Type B pancreatic cell (in vitro differentiated cells): ENCODE measurements around the gene SHD. TPM values are rescaled to one million over a fixed set of nuclear protein-coding genes. Genes with fewer than 3 reads are reported as not detected.

Experiments
- DNase-seq: peaks from one replicate; pipeline ENCODE4 v3.0.0; 2021; ENCODE audit warnings: mixed read lengths; ENCODE audit not compliant: unreplicated experiment; ENCODE audit errors: extremely low spot score
- H3K27ac Mint-ChIP-seq: 2 replicates; pipeline ENCODE4 v1.8.0; 2021; ENCODE audit warnings: mild to moderate bottlenecking, mixed read lengths
- H3K27me3 Mint-ChIP-seq: 2 replicates; pipeline ENCODE4 v1.8.0; 2021; ENCODE audit warnings: mixed read lengths
- H3K36me3 Mint-ChIP-seq: 2 replicates; pipeline ENCODE4 v1.8.0; 2021; ENCODE audit warnings: mixed read lengths
- H3K4me1 Mint-ChIP-seq: one replicate; pipeline ENCODE4 v1.8.0; 2021; ENCODE audit warnings: mixed read lengths; ENCODE audit not compliant: unreplicated experiment
- H3K4me3 Mint-ChIP-seq: 2 replicates; pipeline ENCODE4 v1.8.0; 2021; ENCODE audit warnings: mild to moderate bottlenecking, mixed read lengths
- H3K9me3 Mint-ChIP-seq: 2 replicates; pipeline ENCODE4 v1.8.0; 2021; ENCODE audit warnings: mixed read lengths
- total RNA-seq: library from RNA; stranded (reverse); gene quantifications from 2 replicates; pipeline ENCODE4 v1.2.1, GENCODE V29; 2021; ENCODE audit warnings: low replicate concordance
- TF ChIP-seq, protein P1 (sequence below): fragments of 200-600 bp; sonication (generic); conservative IDR thresholded peaks from 2 replicates; pipeline ENCODE4 v1.5.0; 2021; ENCODE audit warnings: antibody characterized with exemption, mild to moderate bottlenecking

Gene SHD
- total RNA-seq, 1 donor from 2014 or later: 6.1 TPM

DNA sequence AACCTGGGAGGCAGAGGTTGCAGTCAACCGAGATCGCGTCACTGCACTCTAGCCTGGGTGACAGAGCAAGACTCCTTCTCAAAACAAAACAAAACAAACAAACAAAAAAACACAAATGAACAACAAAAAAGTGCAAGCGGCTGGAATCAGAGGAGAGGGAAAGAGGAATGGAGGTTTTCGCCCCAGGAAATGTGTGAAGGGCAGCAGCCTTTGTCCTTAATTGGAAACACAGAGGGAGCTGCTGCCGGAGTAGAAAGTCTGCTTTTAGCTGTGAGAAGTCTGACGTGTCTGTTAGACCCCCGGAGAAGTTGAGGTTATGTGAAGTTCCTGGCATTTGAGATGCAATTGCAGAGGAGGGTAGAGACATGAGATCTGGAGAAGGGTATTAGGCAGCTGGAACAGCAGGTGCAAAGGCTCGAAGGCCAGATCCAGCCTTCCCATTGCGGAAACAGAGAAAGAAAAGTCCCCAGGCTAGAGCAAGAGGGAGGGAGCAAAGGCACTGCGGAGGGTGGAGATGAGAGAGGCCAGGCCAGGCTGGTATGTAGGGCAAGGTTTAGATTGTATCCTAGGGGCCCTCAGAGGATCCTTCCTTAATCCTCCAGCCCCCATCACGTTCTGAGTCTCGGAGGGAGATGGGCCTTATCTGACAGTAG is 22.6 kb downstream of the SHD start:
- H3K9me3 Mint-ChIP-seq: no peaks in the 10 kb centered on the region
- DNase-seq: no peak
- TF ChIP-seq, protein P1, sequence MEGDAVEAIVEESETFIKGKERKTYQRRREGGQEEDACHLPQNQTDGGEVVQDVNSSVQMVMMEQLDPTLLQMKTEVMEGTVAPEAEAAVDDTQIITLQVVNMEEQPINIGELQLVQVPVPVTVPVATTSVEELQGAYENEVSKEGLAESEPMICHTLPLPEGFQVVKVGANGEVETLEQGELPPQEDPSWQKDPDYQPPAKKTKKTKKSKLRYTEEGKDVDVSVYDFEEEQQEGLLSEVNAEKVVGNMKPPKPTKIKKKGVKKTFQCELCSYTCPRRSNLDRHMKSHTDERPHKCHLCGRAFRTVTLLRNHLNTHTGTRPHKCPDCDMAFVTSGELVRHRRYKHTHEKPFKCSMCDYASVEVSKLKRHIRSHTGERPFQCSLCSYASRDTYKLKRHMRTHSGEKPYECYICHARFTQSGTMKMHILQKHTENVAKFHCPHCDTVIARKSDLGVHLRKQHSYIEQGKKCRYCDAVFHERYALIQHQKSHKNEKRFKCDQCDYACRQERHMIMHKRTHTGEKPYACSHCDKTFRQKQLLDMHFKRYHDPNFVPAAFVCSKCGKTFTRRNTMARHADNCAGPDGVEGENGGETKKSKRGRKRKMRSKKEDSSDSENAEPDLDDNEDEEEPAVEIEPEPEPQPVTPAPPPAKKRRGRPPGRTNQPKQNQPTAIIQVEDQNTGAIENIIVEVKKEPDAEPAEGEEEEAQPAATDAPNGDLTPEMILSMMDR: no peak
- no peaks in the 10 kb centered on the region for H3K27me3 Mint-ChIP-seq
- peak overlapping the region; percentile 32 for H3K27ac Mint-ChIP-seq
- H3K4me3 Mint-ChIP-seq: peak overlapping the region; percentile 15
- H3K4me1 Mint-ChIP-seq: peaks cover 6% of the 10 kb centered on the region
- no peaks in the 10 kb centered on the region for H3K36me3 Mint-ChIP-seq

DNA sequence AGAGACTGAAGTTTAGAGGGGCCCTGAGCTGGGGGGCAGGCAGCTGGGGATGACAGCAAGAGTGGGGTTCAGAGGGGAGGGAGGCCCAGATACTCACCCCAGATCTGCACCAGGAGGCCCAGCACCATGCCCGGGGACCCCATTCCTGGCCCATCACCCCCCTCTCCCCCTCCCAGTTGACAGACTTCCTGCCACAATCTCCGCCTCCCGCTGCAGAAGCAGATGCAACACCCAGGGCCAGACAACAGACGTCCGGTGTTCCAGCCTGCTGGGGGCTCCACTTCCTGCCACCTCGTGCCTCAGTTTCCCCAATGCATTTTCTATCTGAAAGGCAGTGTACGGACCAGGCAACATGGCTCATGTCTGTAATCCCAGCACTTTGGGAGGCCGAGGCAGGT is 23.2 kb downstream of the SHD start, which contains the start of gene TMIGD2:
Gene TMIGD2, minus strand, starts transcription at position 147 of the 398 bp plus-strand sequence. Its CDS starts 4 bp downstream, at position 143.
- H3K36me3 Mint-ChIP-seq: no peaks in the 10 kb centered on the region
- peak within 1 kb of the TSS; percentile 32 for H3K27ac Mint-ChIP-seq
- DNase-seq: no peak
- TF ChIP-seq, protein P1: no peak
- H3K27me3 Mint-ChIP-seq: no peaks in the 10 kb centered on the region
- H3K4me1 Mint-ChIP-seq: peaks cover 6% of the 10 kb centered on the region
- peak within 1 kb of the TSS; percentile 15 for H3K4me3 Mint-ChIP-seq
- no peaks in the 10 kb centered on the region for H3K9me3 Mint-ChIP-seq

DNA sequence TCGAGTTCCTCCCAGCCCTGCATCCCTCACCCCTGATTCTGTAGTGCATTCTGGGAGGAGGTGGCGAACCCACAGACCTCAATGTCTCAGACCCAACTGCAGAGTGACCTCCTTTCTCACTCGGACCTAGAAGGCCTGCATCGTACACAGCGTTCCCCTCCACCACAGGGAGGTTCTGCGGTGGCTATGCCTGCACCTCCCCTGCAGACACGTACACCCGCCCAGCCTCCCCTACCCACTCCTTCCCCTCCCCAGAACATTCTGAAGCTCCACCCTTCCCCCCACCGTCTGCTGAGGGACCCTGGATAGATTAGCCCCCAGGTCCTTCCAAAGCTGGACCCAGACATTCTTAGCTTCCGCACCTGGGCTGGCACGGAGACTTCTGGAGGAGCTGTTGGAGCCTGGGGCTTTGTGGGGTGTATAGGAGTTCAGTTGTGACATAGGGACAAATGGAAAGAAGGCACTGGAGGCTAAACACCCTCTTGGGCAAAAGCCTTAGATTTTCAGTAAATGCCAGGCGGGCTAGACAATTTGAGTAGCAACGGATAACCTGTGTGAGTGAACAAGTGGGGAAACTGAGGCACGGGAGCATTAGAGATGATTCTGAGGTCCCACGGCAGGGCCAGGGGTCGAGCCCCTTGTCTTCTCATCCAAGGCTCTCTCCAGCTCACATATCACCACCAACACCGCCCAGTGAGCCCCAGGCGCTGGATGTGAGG is 24.9 kb downstream of the SHD start:
- Mint-ChIP-seq H3K36me3 (no peaks in the 10 kb centered on the region), H3K27ac (no peak overlapping the region), H3K4me1 (peaks cover 6% of the 10 kb centered on the region), H3K9me3 (no peaks in the 10 kb centered on the region), H3K27me3 (no peaks in the 10 kb centered on the region), H3K4me3 (peak overlapping the region; percentile 63)
- no peak for DNase-seq
- TF ChIP-seq, protein P1: no peak

DNA sequence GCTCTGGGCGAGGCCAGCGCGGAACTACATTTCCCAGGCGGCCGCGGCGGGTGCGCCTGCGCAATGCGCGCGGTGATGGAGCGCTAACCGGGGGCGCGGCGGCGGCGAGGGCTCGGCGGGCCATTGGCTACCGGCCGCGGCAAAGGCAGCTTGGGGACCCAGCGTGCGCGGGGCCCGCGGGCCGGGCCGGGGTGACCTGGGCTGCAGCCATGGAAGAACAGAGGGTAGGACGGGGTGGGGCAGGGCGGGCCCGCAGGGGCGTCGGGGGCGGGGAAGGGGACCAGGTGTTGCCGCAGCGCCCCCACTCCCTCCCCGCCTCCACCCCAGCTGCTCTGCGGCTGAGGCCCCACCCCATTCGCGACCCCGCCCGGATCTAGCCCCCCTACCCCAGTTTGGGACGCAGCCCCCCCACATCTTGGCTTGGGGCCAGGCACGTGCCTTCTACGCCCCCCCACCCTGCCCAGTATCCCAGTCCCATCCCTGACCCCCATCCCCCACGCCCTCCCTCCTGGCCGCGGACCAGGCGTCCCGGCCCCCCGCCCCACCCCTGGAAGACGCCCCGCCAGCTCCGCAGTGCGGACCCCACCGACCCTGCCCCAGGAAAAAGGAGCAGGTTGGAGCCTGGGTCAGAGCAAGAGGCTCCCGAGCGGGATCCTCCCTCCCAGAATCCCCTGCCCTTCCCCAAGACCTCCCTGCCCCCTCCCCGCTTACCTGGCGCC is 25.6 kb downstream of the SHD start, which contains the start of gene FSD1:
Gene FSD1, plus strand, starts transcription at position 61 of the 719 bp plus-strand sequence. Its CDS starts 149 bp downstream, at position 210.
- Mint-ChIP-seq H3K9me3 (no peaks in the 10 kb centered on the region), H3K27me3 (no peaks in the 10 kb centered on the region), H3K4me1 (peaks cover 6% of the 10 kb centered on the region), H3K27ac (no peak within 1 kb of the TSS), H3K36me3 (no peaks in the 10 kb centered on the region), H3K4me3 (peak within 1 kb of the TSS; percentile 63)
- DNase-seq: peak; percentile 86
- TF ChIP-seq, protein P1: no peak

DNA sequence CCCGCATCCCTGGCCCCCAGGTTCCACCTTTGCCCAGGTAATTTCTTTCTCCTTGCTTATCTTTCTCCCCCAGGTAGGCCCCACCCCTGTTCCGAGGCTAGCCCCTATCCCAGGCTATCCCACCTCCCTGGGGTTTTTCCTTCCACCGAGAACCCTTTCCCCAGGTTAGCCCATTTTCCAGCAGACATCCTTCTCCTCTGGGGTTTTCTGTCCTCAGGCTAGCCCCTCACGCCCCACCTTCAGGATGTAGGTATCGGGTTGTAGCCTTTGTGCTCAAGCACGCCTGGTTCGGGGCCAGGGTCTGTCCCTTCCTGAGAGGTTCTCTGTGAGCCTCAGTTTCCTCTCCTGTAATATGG is 26.2 kb downstream of the SHD start:
- Mint-ChIP-seq H3K9me3 (no peaks in the 10 kb centered on the region), H3K4me3 (peak overlapping the region; percentile 58), H3K4me1 (peaks cover 6% of the 10 kb centered on the region), H3K27me3 (no peaks in the 10 kb centered on the region), H3K36me3 (no peaks in the 10 kb centered on the region), H3K27ac (no peak overlapping the region)
- DNase-seq: no peak
- TF ChIP-seq, protein P1: no peak
